Liver (tissue), 9 donors: ENCODE data around the gene USP24. TPM values are rescaled to one million over a fixed set of nuclear protein-coding genes. Genes with fewer than 3 reads are reported as not detected.

ENCODE experiments used
- DNase-seq: peaks from one replicate; pipeline ENCODE4 v3.0.0-alpha.2; 2017; ENCODE audit warnings: low spot score
- H3K27ac ChIP-seq, 2 donors: one replicate each; pipeline ENCODE4 v1.7.0; 2013; ENCODE audit warnings: inconsistent platforms in 2 of 2, low read length in 2 of 2, control low read depth in 1 of 2, low read depth in 1 of 2, mild to moderate bottlenecking in 1 of 2
- H3K27me3 ChIP-seq, 4 donors: one replicate each; pipeline versions ENCODE4 v1.6.1 to v1.7.0; 2013; ENCODE audit warnings: low read length in 3 of 4, inconsistent platforms in 1 of 4, mild to moderate bottlenecking in 1 of 4, moderate library complexity in 1 of 4; ENCODE audit not compliant: control insufficient read depth in 4 of 4, insufficient read depth in 4 of 4
- H3K36me3 ChIP-seq, 4 donors: one replicate each; pipeline versions ENCODE4 v1.6.1 to v1.7.0; 2013; ENCODE audit warnings: low read length in 3 of 4, mild to moderate bottlenecking in 3 of 4, low read depth in 1 of 4, moderate library complexity in 1 of 4; ENCODE audit not compliant: control insufficient read depth in 4 of 4, insufficient read depth in 3 of 4
- H3K4me1 ChIP-seq, 4 donors: one replicate each; pipeline versions ENCODE4 v1.6.1 to v1.7.0; 2013; ENCODE audit warnings: low read length in 3 of 4, mild to moderate bottlenecking in 3 of 4, moderate library complexity in 1 of 4; ENCODE audit not compliant: control insufficient read depth in 4 of 4, insufficient read depth in 4 of 4
- H3K4me3 ChIP-seq, 3 donors: one replicate each; pipeline versions ENCODE4 v1.6.1 to v1.7.0; 2013; ENCODE audit warnings: low read length in 3 of 3, control low read depth in 1 of 3, low read depth in 1 of 3, mild to moderate bottlenecking in 1 of 3
- H3K9ac ChIP-seq, 2 donors: one replicate each; pipeline ENCODE4 v1.7.0; 2013; ENCODE audit warnings: low read length in 2 of 2, mild to moderate bottlenecking in 2 of 2, moderate library complexity in 2 of 2, control low read depth in 1 of 2, low read depth in 1 of 2
- H3K9me3 ChIP-seq, 4 donors: one replicate each; pipeline versions ENCODE4 v1.6.1 to v1.7.0; 2013; ENCODE audit warnings: low read length in 3 of 4; ENCODE audit not compliant: control insufficient read depth in 4 of 4
- ATF3 ChIP-seq: IDR thresholded peaks from 2 replicates; pipeline ENCODE4 v1.6.1; 2016; ENCODE audit warnings: antibody characterized with exemption
- EGR1 ChIP-seq, 2 donors: IDR thresholded peaks; 2 replicates each; pipeline ENCODE4 v1.6.1; 2016 to 2018; ENCODE audit warnings: antibody characterized with exemption in 2 of 2, low read depth in 2 of 2
- HNF4A ChIP-seq, 2 donors: conservative IDR thresholded peaks; 2 replicates each; pipeline ENCODE4 v1.6.1; 2016; ENCODE audit warnings: antibody characterized with exemption in 2 of 2, mild to moderate bottlenecking in 2 of 2
- JUND ChIP-seq, 2 donors: IDR thresholded peaks; 2 replicates each; pipeline ENCODE4 v1.6.1; 2016; ENCODE audit warnings: antibody characterized with exemption in 2 of 2
- NR2F2 ChIP-seq: IDR thresholded peaks from 2 replicates; pipeline ENCODE4 v1.6.1; 2016; ENCODE audit warnings: antibody characterized with exemption
- RAD21 ChIP-seq, 2 donors: IDR thresholded peaks; 2 replicates each; pipeline ENCODE4 v1.6.1; 2016; ENCODE audit warnings: antibody characterized with exemption in 2 of 2, mild to moderate bottlenecking in 2 of 2
- RXRA ChIP-seq, 2 donors: IDR thresholded peaks; 2 replicates each; pipeline ENCODE4 v1.6.1; 2017 to 2018; ENCODE audit warnings: antibody characterized with exemption in 2 of 2, mild to moderate bottlenecking in 1 of 2
- TAF1 ChIP-seq: conservative IDR thresholded peaks from 2 replicates; pipeline ENCODE4 v1.6.1; 2016; ENCODE audit warnings: antibody characterized with exemption, mild to moderate bottlenecking
- ZBTB33 ChIP-seq: IDR thresholded peaks from 2 replicates; pipeline ENCODE4 v1.6.1; 2016; ENCODE audit warnings: antibody characterized with exemption
- WGBS: extraction: QIAGEN DNeasy Blood & Tissue Kit; methylation state at CpG from one replicate; pipeline ENCODE4 v1.1.7; 2013; 5-methylcytosine and 5-hydroxymethylcytosine counted together
- polyA plus RNA-seq, 2 donors: library from polyadenylated mRNA; stranded (reverse) in 1 of 2; unstranded in 1 of 2; fragments of 200-250 nt in 1 of 2; fragments of >200 nt in 1 of 2; fragmentation: Nextera tagmentation in 1 of 2; extraction: Ambion mirVana in 1 of 2; gene quantifications; one replicate each; pipeline versions ENCODE4 v1.2.1 to v1.2.3, GENCODE V29; 2013 to 2015
- total RNA-seq, 2 donors: library from RNA; depleted of rRNA; stranded (reverse); fragments of >200 nt; gene quantifications; one replicate each; pipeline ENCODE4 v1.2.3, GENCODE V29; 2014
- donor health status: healthy.
- donor health status: healthy.
- donor health status: healthy.
- donor health status: healthy.
- donor health status: healthy.

USP24 gene
- total and polyA plus RNA-seq, 4 donors, result 7.0 to 75.8 (median 20.3) TPM

DNA sequence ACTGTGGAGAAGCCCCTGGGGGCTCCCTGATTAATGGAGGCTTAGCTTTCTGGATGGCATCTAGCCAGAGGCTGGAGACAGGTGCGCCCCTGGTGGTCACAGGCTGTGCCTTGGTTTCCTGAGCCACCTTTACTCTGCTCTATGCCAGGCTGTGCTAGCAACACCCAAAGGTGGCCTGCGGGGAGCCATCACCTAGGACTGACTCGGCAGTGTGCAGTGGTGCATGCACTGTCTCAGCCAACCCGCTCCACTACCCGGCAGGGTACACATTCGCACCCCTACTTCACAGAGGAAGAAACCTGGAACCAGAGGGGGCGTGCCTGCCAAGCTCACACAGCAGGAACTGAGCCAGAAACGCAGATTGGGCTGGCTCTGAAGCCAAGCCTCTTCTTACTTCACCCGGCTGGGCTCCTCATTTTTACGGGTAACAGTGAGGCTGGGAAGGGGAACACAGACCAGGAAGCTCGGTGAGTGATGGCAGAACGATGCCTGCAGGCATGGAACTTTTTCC, 151.0 kb downstream of the USP24 start:
- Histone ChIP-seq H3K36me3 (peaks cover 9 to 54% (median 26%) of the 10 kb centered on the region in 4 donors), H3K27ac (no peak overlapping the region), H3K9ac (no peak overlapping the region), H3K4me3 (no peak overlapping the region), H3K9me3 (no peaks in the 10 kb centered on the region), H3K27me3 (no peaks in the 10 kb centered on the region), H3K4me1 (peaks cover 18 to 73% (median 47%) of the 10 kb centered on the region in 4 donors)
- DNase-seq, result no peak
- 59% methylated on average over 12 of the region's 12 CpGs for WGBS
- TF ChIP-seq JUND (IDR thresholded peaks at IDR 0.05), result no peak

DNA sequence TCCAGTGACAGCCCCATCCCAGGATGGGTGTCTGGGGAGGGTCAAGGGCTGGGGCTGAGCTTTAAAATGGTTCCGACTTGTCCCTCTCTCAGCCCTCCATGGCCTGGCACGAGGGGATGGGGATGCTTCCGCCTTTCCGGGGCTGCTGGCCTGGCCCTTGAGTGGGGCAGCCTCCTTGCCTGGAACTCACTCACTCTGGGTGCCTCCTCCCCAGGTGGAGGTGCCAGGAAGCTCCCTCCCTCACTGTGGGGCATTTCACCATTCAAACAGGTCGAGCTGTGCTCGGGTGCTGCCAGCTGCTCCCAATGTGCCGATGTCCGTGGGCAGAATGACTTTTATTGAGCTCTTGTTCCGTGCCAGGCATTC, 151.6 kb downstream of the USP24 start:
- Histone ChIP-seq H3K4me3 (no peak overlapping the region), H3K27ac (no peak overlapping the region), H3K9me3 (no peaks in the 10 kb centered on the region), H3K36me3 (peaks cover 9 to 53% (median 27%) of the 10 kb centered on the region in 4 donors), H3K27me3 (no peaks in the 10 kb centered on the region), H3K4me1 (peaks cover 18 to 68% (median 45%) of the 10 kb centered on the region in 4 donors), H3K9ac (no peak overlapping the region)
- no peak for DNase-seq
- TF ChIP-seq RXRA (IDR thresholded peaks at IDR 0.05) (peak in 1 of 2 donors; percentile 16), NR2F2 (no peak)
- 61% methylated on average over 9 of the region's 9 CpGs for WGBS

GRCh38 chr1:55062801-55063576, 152.2 kb downstream of the USP24 start:
- TF ChIP-seq JUND (IDR thresholded peaks at IDR 0.05) (no peak), RXRA (IDR thresholded peaks at IDR 0.05) (no peak), RAD21 (IDR thresholded peaks at IDR 0.05) (no peak), HNF4A (conservative IDR thresholded peaks at IDR 0.05) (no peak), ATF3 (no peak), ZBTB33 (no peak), TAF1 (no peak), NR2F2 (no peak), EGR1 (IDR thresholded peaks at IDR 0.05; ENCODE audit: low read depth in 2 of 2) (no peak)
- Histone ChIP-seq H3K27ac (no peak overlapping the region), H3K9me3 (no peaks in the 10 kb centered on the region), H3K4me1 (peaks cover 18 to 68% (median 45%) of the 10 kb centered on the region in 4 donors), H3K9ac (no peak overlapping the region), H3K4me3 (no peak overlapping the region), H3K36me3 (peaks cover 9 to 52% (median 28%) of the 10 kb centered on the region in 4 donors), H3K27me3 (no peaks in the 10 kb centered on the region)
- 93% methylated on average over 29 of the region's 29 CpGs for WGBS
- DNase-seq, result no peak
